Activated CD4-positive, alpha-beta T cell treated with anti-CD3 and anti-CD28 coated beads, Interleukin-2, amount 50 U/mL, for 24 hours (primary cell): Measurements from ENCODE around the gene SELENOT.
"Not testable (repeated sequence)": the region's sequence is repeated elsewhere in the genome, so short reads cannot be mapped to it uniquely, and the experiment has no call there.

Experiments used
- DNase-seq, 2 donors: peaks; one replicate each; pipeline ENCODE4 v3.0.0-alpha.2; 2020; ENCODE audit warnings: low read depth in 1 of 2, low spot score in 1 of 2

The SELENOT gene, protein sequence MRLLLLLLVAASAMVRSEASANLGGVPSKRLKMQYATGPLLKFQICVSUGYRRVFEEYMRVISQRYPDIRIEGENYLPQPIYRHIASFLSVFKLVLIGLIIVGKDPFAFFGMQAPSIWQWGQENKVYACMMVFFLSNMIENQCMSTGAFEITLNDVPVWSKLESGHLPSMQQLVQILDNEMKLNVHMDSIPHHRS

GRCh38 chr3:150603153-150603979 is at the start of gene SELENOT:
SELENOT (plus strand) TSS chr3:150603321; CDS start chr3:150603363, 42 bp downstream.
- peak; percentile 88 to 93 for DNase-seq

GRCh38 chr3:150555859-150556436 is 47.2 kb upstream of the SELENOT start:
- DNase-seq: no peak

GRCh38 chr3:150556792-150557191 is 46.3 kb upstream of the SELENOT start:
- DNase-seq: no peak

DNA sequence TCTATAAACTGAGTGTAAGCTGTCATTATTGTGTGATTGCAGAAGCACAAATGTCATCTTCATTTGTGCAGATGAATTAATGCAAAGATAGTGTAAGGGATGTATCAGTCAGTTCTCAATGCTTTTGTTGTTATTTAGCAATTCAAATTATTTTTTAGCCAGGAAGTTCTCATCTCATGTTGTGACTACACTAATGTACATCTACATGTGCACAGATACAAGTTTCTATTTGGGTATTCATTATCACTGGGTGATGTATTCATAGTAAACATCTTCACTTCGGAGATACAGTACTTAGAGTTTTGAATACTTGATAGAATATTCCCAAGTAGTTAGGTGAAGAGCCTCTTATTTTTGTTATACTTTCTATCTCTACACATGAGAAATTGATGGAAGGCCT is 45.4 kb upstream of the SELENOT start:
- no peak for DNase-seq

GRCh38 chr3:150564243-150564642 is 38.9 kb upstream of the SELENOT start:
- no peak for DNase-seq

DNA sequence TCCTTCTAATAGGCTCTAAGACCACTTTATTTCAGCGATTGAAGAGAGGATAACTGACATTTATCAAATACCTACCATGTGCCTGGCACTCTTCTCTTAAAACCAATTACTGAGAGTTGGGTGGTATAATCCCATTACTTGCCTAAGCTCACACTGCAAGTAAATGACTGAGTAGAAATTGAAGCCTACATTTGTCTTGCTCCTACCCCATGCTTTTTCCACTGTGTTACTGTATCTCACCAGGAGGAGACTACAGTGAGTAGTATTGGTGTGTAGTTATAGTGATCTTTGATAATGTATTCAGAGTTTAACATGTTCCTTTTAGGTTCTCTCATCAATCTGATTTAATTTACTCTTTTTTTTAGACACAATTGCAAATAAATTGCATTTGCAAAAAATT is 35.8 kb upstream of the SELENOT start:
- DNase-seq: no peak

DNA sequence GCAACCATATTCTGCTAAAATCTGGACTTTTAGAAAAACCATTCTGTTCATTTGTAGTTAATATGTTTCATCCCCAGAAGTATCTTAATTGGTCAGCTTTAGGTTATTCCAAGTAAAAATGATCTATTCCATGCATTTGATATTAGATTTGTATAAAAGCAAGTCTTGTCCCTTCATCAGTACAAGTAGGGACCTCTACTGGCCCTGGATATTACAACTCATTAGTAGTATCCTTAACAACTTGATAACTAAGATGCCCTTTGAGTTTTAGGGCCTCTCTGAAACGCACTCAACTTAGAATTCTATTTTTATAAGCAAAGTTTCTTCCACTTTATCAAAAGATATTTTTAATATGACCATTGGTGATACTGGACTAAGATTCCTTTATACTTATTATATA is 25.3 kb upstream of the SELENOT start:
- no peak for DNase-seq

DNA sequence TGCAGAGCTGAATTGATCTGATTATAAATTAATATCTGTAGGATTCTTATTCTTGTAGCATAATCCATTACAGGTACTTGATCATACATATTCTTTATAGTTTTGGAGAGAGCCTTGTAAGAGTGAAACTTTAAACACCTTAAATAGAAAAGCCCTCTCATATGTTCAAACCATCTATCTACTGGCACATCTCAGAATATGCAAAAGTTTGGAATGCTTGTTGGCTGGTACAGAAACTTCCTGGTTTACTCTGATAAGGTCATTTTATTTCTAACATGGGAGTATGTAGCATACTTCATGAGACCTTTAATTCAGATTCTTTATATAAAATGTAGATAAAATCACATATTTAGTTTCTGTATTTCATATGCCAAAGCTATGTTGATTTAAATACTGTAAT is 21.9 kb upstream of the SELENOT start:
- no peak for DNase-seq

GRCh38 chr3:150582620-150583019 is 20.5 kb upstream of the SELENOT start:
- DNase-seq: no peak

- DNase-seq: no peak
Measured at GRCh38 chr3:150583028-150583427, 20.1 kb upstream of the SELENOT start.

- no peak for DNase-seq
Measured at GRCh38 chr3:150588027-150588830, 14.9 kb upstream of the SELENOT start.

- DNase-seq: no peak
Measured at GRCh38 chr3:150589759-150590158, 13.4 kb upstream of the SELENOT start.

DNA sequence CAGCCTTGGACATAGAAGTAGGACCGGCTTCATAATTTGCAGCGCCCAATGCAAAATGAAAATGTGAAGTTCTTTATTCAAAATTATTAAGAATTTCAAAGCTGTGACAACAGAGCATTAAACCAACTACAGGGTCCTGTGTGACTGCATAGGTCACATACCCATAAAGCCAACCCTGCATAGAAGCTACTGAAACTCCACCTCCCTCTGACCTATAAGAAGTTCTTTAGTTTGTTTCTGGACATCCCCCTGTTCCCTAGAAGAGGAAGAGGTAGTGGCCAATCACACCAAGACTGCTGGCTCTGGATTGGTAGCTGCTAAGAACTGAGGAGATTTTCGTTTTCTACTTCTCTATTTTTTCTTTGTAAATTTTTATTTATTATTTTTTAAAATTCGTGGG is 9.0 kb upstream of the SELENOT start:
- no peak for DNase-seq

DNA sequence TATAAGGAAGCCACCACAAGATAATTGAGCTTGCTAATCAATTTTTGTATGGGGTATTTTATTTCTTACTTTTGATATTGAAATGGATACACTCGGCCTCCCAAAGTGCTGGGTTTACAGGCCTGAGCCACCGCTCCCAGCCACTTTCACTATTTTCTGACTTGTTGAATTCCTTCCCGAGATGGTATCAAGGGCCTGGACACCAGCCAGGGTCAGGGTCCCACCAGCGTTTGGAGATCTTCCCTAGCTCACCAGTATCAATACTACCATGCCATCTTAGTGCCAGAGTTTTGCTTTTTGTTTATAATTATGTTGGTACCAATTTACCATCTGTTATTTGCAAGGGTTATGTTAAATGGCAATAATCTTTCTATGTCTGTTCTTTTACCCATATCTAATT is 5.5 kb upstream of the SELENOT start:
- no peak for DNase-seq

DNA sequence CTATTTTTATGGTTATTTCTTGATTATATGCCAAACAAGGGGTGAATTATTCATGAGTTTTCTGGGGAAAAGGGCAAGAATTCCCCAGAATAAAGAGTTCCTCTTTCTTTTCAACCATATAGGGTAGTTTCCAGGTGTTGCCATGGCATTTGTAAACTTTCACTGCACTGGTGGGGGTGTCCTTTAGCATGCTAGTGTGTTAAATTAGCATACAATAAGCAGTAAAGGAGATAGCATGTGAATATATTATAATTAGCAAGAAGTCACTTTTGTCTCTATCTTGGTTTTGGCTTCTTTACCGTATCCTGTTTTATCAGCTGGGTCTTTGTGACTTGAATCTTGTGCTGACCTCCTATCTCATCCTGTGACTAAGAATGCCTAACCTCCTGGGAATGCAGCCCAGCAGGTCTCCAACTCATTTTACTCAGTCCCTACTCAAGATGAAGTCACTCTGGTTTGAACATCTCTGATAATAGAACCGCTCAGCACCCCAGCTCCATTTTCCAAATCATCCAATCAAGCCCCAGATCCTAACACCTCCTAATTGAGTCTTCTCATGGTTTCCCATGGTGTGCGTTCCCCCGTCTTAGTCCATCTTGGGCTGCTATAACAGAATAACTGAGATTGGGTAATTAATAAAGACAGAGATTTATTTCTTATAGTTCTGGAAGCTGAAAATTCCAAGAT is 3.4 kb upstream of the SELENOT start:
- DNase-seq: no peak

DNA sequence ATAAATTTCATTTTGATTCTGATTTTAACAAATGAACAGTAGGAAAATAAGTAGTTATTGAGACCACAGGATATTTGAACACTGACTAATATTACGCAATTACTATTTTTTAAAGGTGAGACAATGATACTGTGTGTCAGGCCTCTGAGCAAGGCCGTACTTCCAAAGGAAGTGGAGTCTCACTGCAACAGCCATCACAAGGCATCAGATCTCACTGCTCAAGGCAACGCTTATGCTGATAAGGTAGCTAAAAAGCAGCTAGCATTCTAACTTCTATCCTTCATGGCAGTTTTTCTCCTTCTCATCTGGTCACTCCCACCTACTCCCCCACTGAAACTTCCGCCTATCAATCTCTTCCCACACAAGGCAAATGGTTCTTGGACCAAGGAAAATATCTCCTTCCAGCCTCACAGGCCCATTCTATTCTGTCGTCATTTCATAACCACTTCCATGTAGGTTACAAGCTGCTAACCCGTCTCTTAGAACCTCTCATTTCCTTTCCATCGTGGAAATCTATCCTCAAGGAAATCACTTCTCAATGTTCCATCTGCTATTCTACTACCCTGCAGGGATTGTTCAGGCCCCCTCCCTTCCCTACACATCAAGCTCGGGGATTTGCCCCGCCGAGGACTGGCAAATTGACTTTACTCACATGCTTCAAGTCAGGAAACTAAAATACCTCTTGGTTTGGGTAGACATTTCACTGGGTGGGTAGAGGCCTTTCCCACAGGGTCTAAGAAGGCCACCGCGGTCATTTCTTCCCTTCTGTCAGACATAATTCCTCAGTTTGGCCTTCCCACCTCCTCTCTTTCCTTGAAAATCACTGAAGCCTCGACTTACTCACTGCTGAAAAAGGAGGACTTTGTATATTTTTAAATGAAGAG is 2.2 kb upstream of the SELENOT start:
- DNase-seq: not testable (repeated sequence)

GRCh38 chr3:150602426-150603152 is 532 bp upstream of the SELENOT start:
- DNase-seq: no peak

GRCh38 chr3:150603980-150604319 is 829 bp downstream of the SELENOT start:
- DNase-seq: no peak

- no peak for DNase-seq
Measured at GRCh38 chr3:150605998-150606641, 3.0 kb downstream of the SELENOT start.
